Subcutaneous abdominal adipose tissue (tissue), 5 donors: ENCODE measurements around the gene COL5A1.

Experiments used
- H3K27ac ChIP-seq: one replicate; pipeline ENCODE4 v1.7.0; 2013; ENCODE audit warnings: low read depth, mild to moderate bottlenecking, inconsistent platforms, low read length, moderate library complexity
- H3K27me3 ChIP-seq, 5 donors: one replicate each; pipeline ENCODE4 v1.7.0; 2013; ENCODE audit warnings: low read length in 5 of 5, inconsistent platforms in 1 of 5; ENCODE audit not compliant: control insufficient read depth in 5 of 5, insufficient read depth in 4 of 5
- H3K36me3 ChIP-seq, 5 donors: one replicate each; pipeline ENCODE4 v1.7.0; 2013; ENCODE audit warnings: low read length in 5 of 5; ENCODE audit not compliant: control insufficient read depth in 5 of 5, insufficient read depth in 5 of 5
- H3K4me1 ChIP-seq, 5 donors: one replicate each; pipeline ENCODE4 v1.7.0; 2013; ENCODE audit warnings: low read length in 5 of 5, mild to moderate bottlenecking in 3 of 5, moderate library complexity in 1 of 5; ENCODE audit not compliant: control insufficient read depth in 5 of 5, insufficient read depth in 5 of 5
- H3K4me3 ChIP-seq, 5 donors: one replicate each; pipeline ENCODE4 v1.7.0; 2013; ENCODE audit warnings: low read length in 5 of 5, low read depth in 1 of 5
- H3K9ac ChIP-seq, 5 donors: one replicate each; pipeline ENCODE4 v1.7.0; 2013; ENCODE audit warnings: low read length in 5 of 5, mild to moderate bottlenecking in 4 of 5, moderate library complexity in 3 of 5
- H3K9me3 ChIP-seq, 5 donors: one replicate each; pipeline ENCODE4 v1.7.0; 2013; ENCODE audit warnings: low read length in 5 of 5; ENCODE audit not compliant: control insufficient read depth in 5 of 5
- donor health status: healthy.
- donor health status: healthy.
- donor health status: healthy.
- donor health status: healthy.
- donor health status: healthy.

Gene COL5A1

GRCh38 chr9:134607971-134608370 lies 33.6 kb upstream of the COL5A1 start:
- Histone ChIP-seq H3K9ac (no peak overlapping the region), H3K4me3 (no peak overlapping the region), H3K9me3 (peaks cover 0 to 4% (median 2%) of the 10 kb centered on the region in 5 donors), H3K36me3 (no peaks in the 10 kb centered on the region), H3K4me1 (peaks cover 0 to under 1% (median 0%) of the 10 kb centered on the region in 5 donors), H3K27ac (no peak overlapping the region), H3K27me3 (no peaks in the 10 kb centered on the region)

DNA sequence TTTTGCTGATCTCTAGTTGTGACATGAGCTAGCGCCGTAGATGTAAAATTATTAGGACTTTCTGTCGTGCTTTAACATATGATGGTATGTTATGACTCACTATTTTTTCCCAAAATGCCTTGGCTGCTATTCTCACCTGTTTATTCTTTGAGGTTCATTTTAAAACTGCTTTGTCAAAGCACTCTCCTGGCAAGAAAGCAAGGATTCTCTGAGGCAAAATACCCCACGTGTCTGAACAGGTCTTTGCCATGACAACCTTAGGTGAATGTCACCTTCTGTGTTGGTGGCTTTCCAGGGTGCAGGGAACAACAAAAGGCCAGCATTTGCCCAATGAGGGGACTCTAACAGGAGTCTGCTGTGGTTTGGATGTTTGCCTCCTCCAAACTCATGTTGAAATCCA lies 30.6 kb upstream of the COL5A1 start:
- Histone ChIP-seq H3K27me3 (no peaks in the 10 kb centered on the region), H3K4me3 (no peak overlapping the region), H3K9me3 (peaks cover 0 to 4% (median 2%) of the 10 kb centered on the region in 5 donors), H3K9ac (no peak overlapping the region), H3K27ac (no peak overlapping the region), H3K36me3 (no peaks in the 10 kb centered on the region), H3K4me1 (no peaks in the 10 kb centered on the region)

GRCh38 chr9:134612309-134612708 lies 29.3 kb upstream of the COL5A1 start:
- no peak overlapping the region for H3K27ac ChIP-seq
- no peaks in the 10 kb centered on the region for H3K27me3 ChIP-seq
- no peak overlapping the region for H3K4me3 ChIP-seq
- peaks cover 0 to 4% (median 2%) of the 10 kb centered on the region in 5 donors for H3K9me3 ChIP-seq
- H3K36me3 ChIP-seq = no peaks in the 10 kb centered on the region
- H3K9ac ChIP-seq = no peak overlapping the region
- H3K4me1 ChIP-seq = no peaks in the 10 kb centered on the region

- Histone ChIP-seq H3K27ac (no peak overlapping the region), H3K4me1 (peaks cover 0 to under 1% (median 0%) of the 10 kb centered on the region in 5 donors), H3K9me3 (peaks cover 0 to 4% (median 2%) of the 10 kb centered on the region in 5 donors), H3K36me3 (no peaks in the 10 kb centered on the region), H3K9ac (no peak overlapping the region), H3K27me3 (peaks cover 0 to 4% (median 0%) of the 10 kb centered on the region in 5 donors), H3K4me3 (no peak overlapping the region)
Observed at GRCh38 chr9:134612715-134613114, 28.9 kb upstream of the COL5A1 start.

- H3K4me1 ChIP-seq = peaks cover 0 to 9% (median 7%) of the 10 kb centered on the region in 5 donors
- H3K36me3 ChIP-seq = no peaks in the 10 kb centered on the region
- H3K27ac ChIP-seq = no peak overlapping the region
- H3K9ac ChIP-seq = no peak overlapping the region
- peaks cover 0 to 4% (median 2%) of the 10 kb centered on the region in 5 donors for H3K9me3 ChIP-seq
- peaks cover 0 to 14% (median 0%) of the 10 kb centered on the region in 5 donors for H3K27me3 ChIP-seq
- H3K4me3 ChIP-seq = no peak overlapping the region
Observed at GRCh38 chr9:134614256-134614655, 27.3 kb upstream of the COL5A1 start.

GRCh38 chr9:134616341-134616740 lies 25.3 kb upstream of the COL5A1 start:
- peaks cover 0 to 9% (median 7%) of the 10 kb centered on the region in 5 donors for H3K4me1 ChIP-seq
- H3K9me3 ChIP-seq = peaks cover 0 to 4% (median 2%) of the 10 kb centered on the region in 5 donors
- H3K9ac ChIP-seq = no peak overlapping the region
- no peak overlapping the region for H3K27ac ChIP-seq
- H3K36me3 ChIP-seq = no peaks in the 10 kb centered on the region
- peaks cover 0 to 20% (median 4%) of the 10 kb centered on the region in 5 donors for H3K27me3 ChIP-seq
- H3K4me3 ChIP-seq = no peak overlapping the region

DNA sequence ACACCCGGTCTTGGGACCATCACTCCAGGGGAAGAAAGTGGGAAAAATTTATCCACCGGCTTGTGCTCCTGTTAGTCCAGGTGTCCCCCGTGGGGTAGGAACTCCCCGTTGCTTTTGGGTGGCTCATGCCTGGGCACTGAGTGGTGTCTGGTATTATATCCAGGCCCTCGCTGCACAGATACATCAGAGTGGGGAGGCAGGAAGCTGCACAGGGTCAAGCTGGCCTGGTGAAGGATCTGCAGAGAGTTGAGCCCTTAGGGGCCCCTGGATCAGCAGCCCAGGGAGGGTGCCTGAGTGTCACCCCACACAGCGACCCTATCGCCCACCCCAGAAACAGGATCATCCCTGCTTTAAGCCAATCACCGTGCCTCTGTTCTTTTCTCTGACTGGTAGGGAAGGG lies 24.4 kb upstream of the COL5A1 start:
- peaks cover 0 to 4% (median 2%) of the 10 kb centered on the region in 5 donors for H3K9me3 ChIP-seq
- H3K9ac ChIP-seq = no peak overlapping the region
- H3K27me3 ChIP-seq = peaks cover 0 to 20% (median 5%) of the 10 kb centered on the region in 5 donors
- no peaks in the 10 kb centered on the region for H3K36me3 ChIP-seq
- H3K4me1 ChIP-seq = peaks cover 0 to 9% (median 7%) of the 10 kb centered on the region in 5 donors
- H3K27ac ChIP-seq = no peak overlapping the region
- H3K4me3 ChIP-seq = no peak overlapping the region

GRCh38 chr9:134617836-134618162 lies 23.8 kb upstream of the COL5A1 start:
- Histone ChIP-seq H3K27ac (no peak overlapping the region), H3K9ac (no peak overlapping the region), H3K27me3 (peaks cover 0 to 20% (median 5%) of the 10 kb centered on the region in 5 donors), H3K36me3 (no peaks in the 10 kb centered on the region), H3K4me1 (peaks cover 0 to 9% (median 7%) of the 10 kb centered on the region in 5 donors), H3K4me3 (no peak overlapping the region), H3K9me3 (no peaks in the 10 kb centered on the region)

DNA sequence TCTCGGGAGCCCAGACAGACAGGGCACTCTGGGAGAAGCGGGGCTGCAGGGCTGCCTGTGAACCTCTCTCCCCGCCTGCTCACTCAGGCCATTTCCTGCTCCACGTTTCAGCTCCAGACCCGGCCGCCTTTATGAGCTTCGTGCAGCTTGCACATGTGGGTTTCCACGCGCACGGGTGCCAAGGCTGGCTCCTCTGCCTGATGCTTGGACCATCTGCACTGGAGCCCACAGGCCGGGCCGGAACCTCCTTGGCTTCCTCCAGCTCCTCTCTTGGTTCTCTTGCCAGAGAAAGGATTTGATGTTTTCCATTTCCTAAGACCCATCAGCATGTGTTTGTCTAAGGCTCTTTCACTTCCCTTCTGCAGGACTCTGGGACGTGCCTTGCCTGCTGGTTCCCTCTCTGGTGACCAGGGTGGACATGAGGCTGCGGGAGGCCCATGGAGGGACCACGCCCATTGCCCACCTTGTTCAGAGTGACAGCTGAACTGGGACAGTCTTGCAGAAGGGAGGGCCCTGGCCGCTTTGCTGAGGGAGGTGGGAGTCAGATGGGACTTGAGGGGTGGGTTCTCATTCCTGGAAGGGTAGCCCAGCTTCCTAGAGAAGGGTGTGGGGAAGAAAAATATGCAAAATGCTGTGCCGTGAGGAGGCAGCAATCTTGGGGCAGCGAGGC lies 23.3 kb upstream of the COL5A1 start:
- no peak overlapping the region for H3K4me3 ChIP-seq
- H3K27me3 ChIP-seq = peaks cover 0 to 20% (median 5%) of the 10 kb centered on the region in 5 donors
- H3K27ac ChIP-seq = no peak overlapping the region
- H3K4me1 ChIP-seq = peaks cover 0 to 9% (median 7%) of the 10 kb centered on the region in 5 donors
- no peak overlapping the region for H3K9ac ChIP-seq
- H3K9me3 ChIP-seq = no peaks in the 10 kb centered on the region
- H3K36me3 ChIP-seq = no peaks in the 10 kb centered on the region

GRCh38 chr9:134618833-134619447 lies 22.7 kb upstream of the COL5A1 start:
- Histone ChIP-seq H3K27me3 (peaks cover 0 to 20% (median 5%) of the 10 kb centered on the region in 5 donors), H3K9me3 (no peaks in the 10 kb centered on the region), H3K9ac (no peak overlapping the region), H3K4me1 (peaks cover 0 to 9% (median 7%) of the 10 kb centered on the region in 5 donors), H3K4me3 (no peak overlapping the region), H3K36me3 (no peaks in the 10 kb centered on the region), H3K27ac (no peak overlapping the region)
